ENCODE results near the gene RNASE9.

The RNASE9 gene

DNA sequence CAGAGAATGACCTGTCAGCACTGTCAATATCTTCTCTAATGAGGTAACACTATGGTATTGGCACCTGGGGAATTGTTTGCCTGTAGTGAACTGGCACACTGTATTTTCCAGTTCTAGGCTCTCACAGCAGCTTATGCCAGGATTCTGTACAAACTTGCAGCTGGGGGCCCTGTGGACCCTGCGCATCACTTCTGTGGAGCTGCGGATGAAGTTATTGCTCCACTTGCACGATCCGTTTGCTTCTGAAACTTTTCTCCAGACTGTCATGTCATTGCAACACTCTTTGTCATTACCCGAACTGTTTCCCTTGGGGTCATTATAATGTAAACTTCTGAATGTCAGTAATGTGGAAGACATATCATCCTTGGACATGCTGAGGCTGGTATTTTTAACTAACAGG is 23.1 kb upstream of the RNASE9 start:
- Histone ChIP-seq H3K4ac (ENCODE audit: low read length) (no peak overlapping the region), H3K18ac (ENCODE audit: low read length) (no peak overlapping the region), H3K14ac (ENCODE audit: low read length) (no peak overlapping the region), H2BK5ac (ENCODE audit: low read length) (no peak overlapping the region), H3K4me1 (ENCODE audit: control insufficient read depth in 2 of 2, insufficient read depth in 1 of 2, low read depth in 1 of 2, low read length in 2 of 2) (peaks cover 0 to 8% of the 10 kb centered on the region in 2 donors), H3K27ac (replicated peaks; ENCODE audit: low read length) (no peak overlapping the region), H4K91ac (ENCODE audit: low read depth, low read length, poor library complexity) (no peak overlapping the region), H3K36me3 (replicated peaks in 1 of 2; ENCODE audit: control insufficient read depth in 2 of 2, insufficient read depth in 2 of 2, low read length in 2 of 2) (no peaks in the 10 kb centered on the region), H3K23ac (ENCODE audit: low read depth, low read length, poor library complexity) (no peak overlapping the region), H2AK5ac (ENCODE audit: low read depth, low read length) (no peak overlapping the region), H3K79me1 (ENCODE audit: low read depth, low read length) (no peaks in the 10 kb centered on the region), H2BK12ac (ENCODE audit: low read length) (no peak overlapping the region), H3K9ac (ENCODE audit: low read depth, low read length, poor library complexity) (no peak overlapping the region), H3K27me3 (ENCODE audit: control insufficient read depth in 3 of 3, insufficient read depth in 3 of 3, low read depth in 1 of 3, low read length in 3 of 3) (peaks cover 0 to 10% (median 0%) of the 10 kb centered on the region in 3 experiments), H2BK120ac (ENCODE audit: low read depth, low read length) (no peak overlapping the region), H3K4me3 (ENCODE audit: low read length in 2 of 2) (peak overlapping the region in 1 of 2 donors; percentile 41), H4K8ac (ENCODE audit: low read depth, low read length) (no peak overlapping the region), H3K9me3 (replicated peaks in 1 of 2; ENCODE audit: control insufficient read depth in 2 of 2, insufficient read depth in 1 of 2, low read depth in 1 of 2, low read length in 2 of 2) (no peaks in the 10 kb centered on the region), H2AFZ (ENCODE audit: low read length) (no peak overlapping the region), H3K4me2 (ENCODE audit: insufficient read depth, low read length, poor library complexity, severe bottlenecking) (no peak overlapping the region), H2BK15ac (ENCODE audit: low read length) (no peak overlapping the region)
- WGBS, 2 donors (ENCODE audit: extremely low coverage in 2 of 2, insufficient read length in 2 of 2, insufficient replicate concordance in 1 of 2) = no CpG with 5 or more reads among the region's 5 CpGs
- no peak for DNase-seq (ENCODE audit: low spot score)

DNA sequence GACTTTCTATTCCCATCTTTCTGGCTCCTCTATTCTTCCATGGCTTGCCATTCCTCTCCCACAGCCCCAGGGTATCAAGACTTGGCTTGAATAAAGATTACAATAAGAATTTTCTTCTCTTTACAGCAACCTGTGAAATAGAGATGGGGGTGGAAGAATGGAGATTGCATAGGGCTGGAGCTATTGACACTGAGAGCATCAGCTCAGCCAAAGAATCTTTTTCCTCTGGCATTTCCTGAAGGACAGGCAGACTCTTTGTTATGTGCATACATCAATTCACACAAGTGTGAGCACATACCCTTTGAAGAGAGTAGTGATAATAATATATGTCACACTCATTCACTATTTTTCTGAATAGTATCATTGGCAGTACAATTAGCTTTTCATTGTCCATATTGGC is 22.3 kb upstream of the RNASE9 start:
- H3K4me2 ChIP-seq (ENCODE audit: insufficient read depth, low read length, poor library complexity, severe bottlenecking) = no peak overlapping the region
- no peak overlapping the region for H3K27ac ChIP-seq (replicated peaks; ENCODE audit: low read length)
- no peak overlapping the region for H4K8ac ChIP-seq (ENCODE audit: low read depth, low read length)
- no peak for DNase-seq (ENCODE audit: low spot score)
- H3K36me3 ChIP-seq (replicated peaks in 1 of 2; ENCODE audit: control insufficient read depth in 2 of 2, insufficient read depth in 2 of 2, low read length in 2 of 2) = no peaks in the 10 kb centered on the region
- no peak overlapping the region for H3K18ac ChIP-seq (ENCODE audit: low read length)
- no peak overlapping the region for H3K23ac ChIP-seq (ENCODE audit: low read depth, low read length, poor library complexity)
- H2BK12ac ChIP-seq (ENCODE audit: low read length) = no peak overlapping the region
- no peak overlapping the region for H3K14ac ChIP-seq (ENCODE audit: low read length)
- H2BK15ac ChIP-seq (ENCODE audit: low read length) = no peak overlapping the region
- no peak overlapping the region for H3K4me3 ChIP-seq (ENCODE audit: low read length in 2 of 2)
- H2AK5ac ChIP-seq (ENCODE audit: low read depth, low read length) = no peak overlapping the region
- H4K91ac ChIP-seq (ENCODE audit: low read depth, low read length, poor library complexity) = no peak overlapping the region
- H2BK5ac ChIP-seq (ENCODE audit: low read length) = no peak overlapping the region
- no peaks in the 10 kb centered on the region for H3K79me1 ChIP-seq (ENCODE audit: low read depth, low read length)
- no peak overlapping the region for H2BK120ac ChIP-seq (ENCODE audit: low read depth, low read length)
- H2AFZ ChIP-seq (ENCODE audit: low read length) = no peak overlapping the region
- H3K4me1 ChIP-seq (ENCODE audit: control insufficient read depth in 2 of 2, insufficient read depth in 1 of 2, low read depth in 1 of 2, low read length in 2 of 2) = peaks cover 0 to 14% of the 10 kb centered on the region in 2 donors
- no peaks in the 10 kb centered on the region for H3K9me3 ChIP-seq (replicated peaks in 1 of 2; ENCODE audit: control insufficient read depth in 2 of 2, insufficient read depth in 1 of 2, low read depth in 1 of 2, low read length in 2 of 2)
- no peak overlapping the region for H3K9ac ChIP-seq (ENCODE audit: low read depth, low read length, poor library complexity)
- peaks cover 0 to 10% (median 0%) of the 10 kb centered on the region in 3 experiments for H3K27me3 ChIP-seq (ENCODE audit: control insufficient read depth in 3 of 3, insufficient read depth in 3 of 3, low read depth in 1 of 3, low read length in 3 of 3)
- no peak overlapping the region for H3K4ac ChIP-seq (ENCODE audit: low read length)

DNA sequence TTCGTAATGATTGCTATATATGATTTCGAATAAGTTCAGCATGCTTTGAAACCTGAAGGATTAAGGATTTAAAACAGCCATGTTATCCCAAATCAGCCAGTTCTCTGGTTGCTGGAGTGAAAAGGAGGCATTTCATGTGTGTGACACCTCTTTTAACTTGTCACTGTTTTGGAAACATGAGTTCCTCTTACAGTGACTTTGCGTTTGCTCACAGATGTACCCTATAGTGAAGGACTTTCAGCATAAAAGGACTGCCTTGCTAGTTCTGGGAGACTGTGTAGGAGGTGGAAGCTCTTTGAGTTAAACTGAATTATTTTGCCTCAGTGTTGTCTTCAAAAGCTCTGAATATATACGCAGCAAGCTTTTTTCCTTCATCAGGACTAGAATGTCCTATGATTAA is 19.4 kb upstream of the RNASE9 start:
- Histone ChIP-seq H3K27ac (replicated peaks; ENCODE audit: low read length) (no peak overlapping the region), H3K9me3 (replicated peaks in 1 of 2; ENCODE audit: control insufficient read depth in 2 of 2, insufficient read depth in 1 of 2, low read depth in 1 of 2, low read length in 2 of 2) (no peaks in the 10 kb centered on the region), H2AK5ac (ENCODE audit: low read depth, low read length) (no peak overlapping the region), H3K4me3 (ENCODE audit: low read length in 2 of 2) (no peak overlapping the region), H4K8ac (ENCODE audit: low read depth, low read length) (no peak overlapping the region), H4K91ac (ENCODE audit: low read depth, low read length, poor library complexity) (no peak overlapping the region), H2BK5ac (ENCODE audit: low read length) (no peak overlapping the region), H2BK12ac (ENCODE audit: low read length) (no peak overlapping the region), H2BK120ac (ENCODE audit: low read depth, low read length) (no peak overlapping the region), H3K4ac (ENCODE audit: low read length) (no peak overlapping the region), H3K36me3 (replicated peaks in 1 of 2; ENCODE audit: control insufficient read depth in 2 of 2, insufficient read depth in 2 of 2, low read length in 2 of 2) (no peaks in the 10 kb centered on the region), H3K4me1 (ENCODE audit: control insufficient read depth in 2 of 2, insufficient read depth in 1 of 2, low read depth in 1 of 2, low read length in 2 of 2) (peaks cover 0 to 12% of the 10 kb centered on the region in 2 donors), H3K23ac (ENCODE audit: low read depth, low read length, poor library complexity) (no peak overlapping the region), H2AFZ (ENCODE audit: low read length) (no peak overlapping the region), H3K27me3 (ENCODE audit: control insufficient read depth in 3 of 3, insufficient read depth in 3 of 3, low read depth in 1 of 3, low read length in 3 of 3) (peaks cover 0 to 10% (median 0%) of the 10 kb centered on the region in 3 experiments), H3K9ac (ENCODE audit: low read depth, low read length, poor library complexity) (no peak overlapping the region), H3K79me1 (ENCODE audit: low read depth, low read length) (no peaks in the 10 kb centered on the region), H3K4me2 (ENCODE audit: insufficient read depth, low read length, poor library complexity, severe bottlenecking) (no peak overlapping the region), H3K14ac (ENCODE audit: low read length) (no peak overlapping the region), H2BK15ac (ENCODE audit: low read length) (no peak overlapping the region), H3K18ac (ENCODE audit: low read length) (no peak overlapping the region)
- DNase-seq (ENCODE audit: low spot score) = no peak
- no CpG with 5 or more reads among the region's 4 CpGs for WGBS, 2 donors (ENCODE audit: extremely low coverage in 2 of 2, insufficient read length in 2 of 2, insufficient replicate concordance in 1 of 2)

DNA sequence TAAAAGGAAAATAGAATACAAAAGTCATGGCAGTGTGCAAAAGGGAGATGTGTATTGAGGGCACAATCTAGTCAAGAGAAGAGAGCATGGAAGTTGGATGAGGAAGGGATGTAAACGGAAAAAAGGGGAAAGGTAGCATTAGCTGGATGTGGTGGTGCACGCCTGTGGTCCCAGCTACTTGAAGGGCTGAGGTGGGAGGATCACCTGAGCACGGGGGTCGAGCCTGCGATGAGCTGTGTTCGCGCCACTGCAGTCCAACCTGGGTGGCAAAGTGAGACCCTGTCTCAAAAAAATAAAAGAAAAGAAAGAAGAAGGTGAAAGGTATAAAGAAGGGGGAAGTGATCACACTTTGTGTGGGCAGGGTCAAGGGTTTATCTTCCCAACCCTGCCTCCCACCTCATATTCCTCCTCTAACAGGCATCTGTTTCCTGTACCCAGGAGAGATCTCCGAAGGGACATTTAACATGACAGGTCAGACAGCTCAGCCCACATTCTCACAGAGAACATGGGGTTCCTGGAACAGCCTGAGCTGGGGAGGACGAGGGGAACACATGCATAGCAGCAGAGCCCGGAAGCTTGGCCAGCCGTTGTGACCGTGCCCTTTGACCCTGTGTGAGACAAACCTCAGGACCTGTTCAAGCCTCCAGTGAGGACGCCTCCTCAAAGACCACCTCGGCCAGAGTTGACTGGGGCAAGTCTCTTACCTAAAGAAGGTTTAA is 18.1 kb upstream of the RNASE9 start:
- no peaks in the 10 kb centered on the region for H3K36me3 ChIP-seq (replicated peaks in 1 of 2; ENCODE audit: control insufficient read depth in 2 of 2, insufficient read depth in 2 of 2, low read length in 2 of 2)
- H2BK5ac ChIP-seq (ENCODE audit: low read length) = no peak overlapping the region
- H3K4me1 ChIP-seq (ENCODE audit: control insufficient read depth in 2 of 2, insufficient read depth in 1 of 2, low read depth in 1 of 2, low read length in 2 of 2) = peaks cover 0 to 12% of the 10 kb centered on the region in 2 donors
- no peak overlapping the region for H2AFZ ChIP-seq (ENCODE audit: low read length)
- no peak overlapping the region for H2BK15ac ChIP-seq (ENCODE audit: low read length)
- WGBS, 2 donors (ENCODE audit: extremely low coverage in 2 of 2, insufficient read length in 2 of 2, insufficient replicate concordance in 1 of 2) = no CpG with 5 or more reads among the region's 14 CpGs
- no peak overlapping the region for H2BK12ac ChIP-seq (ENCODE audit: low read length)
- peaks cover 0 to 10% (median 0%) of the 10 kb centered on the region in 3 experiments for H3K27me3 ChIP-seq (ENCODE audit: control insufficient read depth in 3 of 3, insufficient read depth in 3 of 3, low read depth in 1 of 3, low read length in 3 of 3)
- H3K14ac ChIP-seq (ENCODE audit: low read length) = no peak overlapping the region
- DNase-seq (ENCODE audit: low spot score) = no peak
- no peak overlapping the region for H3K4me2 ChIP-seq (ENCODE audit: insufficient read depth, low read length, poor library complexity, severe bottlenecking)
- H3K4me3 ChIP-seq (ENCODE audit: low read length in 2 of 2) = no peak overlapping the region
- no peak overlapping the region for H2BK120ac ChIP-seq (ENCODE audit: low read depth, low read length)
- no peak overlapping the region for H3K27ac ChIP-seq (replicated peaks; ENCODE audit: low read length)
- no peak overlapping the region for H2AK5ac ChIP-seq (ENCODE audit: low read depth, low read length)
- H3K4ac ChIP-seq (ENCODE audit: low read length) = no peak overlapping the region
- no peak overlapping the region for H4K8ac ChIP-seq (ENCODE audit: low read depth, low read length)
- no peaks in the 10 kb centered on the region for H3K79me1 ChIP-seq (ENCODE audit: low read depth, low read length)
- no peak overlapping the region for H3K23ac ChIP-seq (ENCODE audit: low read depth, low read length, poor library complexity)
- no peak overlapping the region for H3K9ac ChIP-seq (ENCODE audit: low read depth, low read length, poor library complexity)
- H3K18ac ChIP-seq (ENCODE audit: low read length) = peak overlapping the region; percentile 49
- H3K9me3 ChIP-seq (replicated peaks in 1 of 2; ENCODE audit: control insufficient read depth in 2 of 2, insufficient read depth in 1 of 2, low read depth in 1 of 2, low read length in 2 of 2) = no peaks in the 10 kb centered on the region
- no peak overlapping the region for H4K91ac ChIP-seq (ENCODE audit: low read depth, low read length, poor library complexity)
